DLD1 (cell line): Measurements from ENCODE around the gene SETX.
"Not testable (repeated sequence)": the region's sequence is repeated elsewhere in the genome, so short reads cannot be mapped to it uniquely, and the experiment has no call there.

ENCODE experiments used
- in situ Hi-C: cut with HindIII; loops from 2 replicates; pipeline ENCODE4 v1.10.0; 2017; ENCODE audit warnings: low sequenced_read_pairs

Gene SETX

GRCh38 chr9:132288966-132289365 lies 65.8 kb downstream of the SETX start:
- in situ Hi-C loops = no loop called here

DNA sequence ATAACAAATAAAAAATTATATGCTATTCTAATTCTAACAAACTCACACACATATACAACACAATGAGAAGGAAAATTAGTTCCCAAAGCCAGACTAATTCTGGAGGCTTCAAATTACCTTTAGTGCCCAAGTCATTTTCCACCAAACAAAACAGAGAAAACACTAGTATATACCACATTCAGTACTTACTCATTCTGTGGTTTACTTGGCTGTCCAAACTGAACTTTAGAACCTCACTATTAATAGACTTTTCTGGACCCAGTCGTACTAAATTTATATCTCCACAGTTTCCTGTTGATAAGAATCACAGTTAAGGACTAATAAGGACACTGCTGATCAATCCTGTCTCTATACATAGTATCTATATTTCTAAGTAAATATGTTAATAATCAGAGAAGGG lies 66.4 kb downstream of the SETX start:
- in situ Hi-C loops = no loop called here

- in situ Hi-C loops = no loop called here
These were observed 67.5 kb downstream of the SETX start for GRCh38 chr9:132287256-132287760.

DNA sequence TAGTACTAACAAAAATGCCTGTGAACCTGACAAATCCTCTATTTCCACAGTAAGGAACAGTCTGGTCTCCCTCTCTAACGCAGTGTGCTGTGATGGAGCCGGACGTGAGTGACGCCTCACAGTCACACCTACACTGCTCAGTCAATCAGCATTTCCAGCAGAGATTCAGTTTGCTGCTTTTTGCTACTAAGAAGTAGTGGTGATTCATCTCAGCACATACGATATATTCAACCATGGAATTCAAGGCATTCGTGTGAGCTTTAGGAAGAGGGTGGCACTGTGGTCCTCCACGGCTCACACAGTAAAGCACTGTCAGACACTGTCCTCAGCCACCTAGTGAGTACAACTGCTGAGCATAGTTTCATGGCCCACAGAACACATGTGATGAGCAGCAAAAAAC lies 70.9 kb downstream of the SETX start:
- in situ Hi-C loops = no loop called here

- in situ Hi-C loops = no loop called here
These were observed 71.6 kb downstream of the SETX start for GRCh38 chr9:132283165-132283564.

GRCh38 chr9:132274861-132275260 lies 79.9 kb downstream of the SETX start:
- in situ Hi-C loops = no loop called here

DNA sequence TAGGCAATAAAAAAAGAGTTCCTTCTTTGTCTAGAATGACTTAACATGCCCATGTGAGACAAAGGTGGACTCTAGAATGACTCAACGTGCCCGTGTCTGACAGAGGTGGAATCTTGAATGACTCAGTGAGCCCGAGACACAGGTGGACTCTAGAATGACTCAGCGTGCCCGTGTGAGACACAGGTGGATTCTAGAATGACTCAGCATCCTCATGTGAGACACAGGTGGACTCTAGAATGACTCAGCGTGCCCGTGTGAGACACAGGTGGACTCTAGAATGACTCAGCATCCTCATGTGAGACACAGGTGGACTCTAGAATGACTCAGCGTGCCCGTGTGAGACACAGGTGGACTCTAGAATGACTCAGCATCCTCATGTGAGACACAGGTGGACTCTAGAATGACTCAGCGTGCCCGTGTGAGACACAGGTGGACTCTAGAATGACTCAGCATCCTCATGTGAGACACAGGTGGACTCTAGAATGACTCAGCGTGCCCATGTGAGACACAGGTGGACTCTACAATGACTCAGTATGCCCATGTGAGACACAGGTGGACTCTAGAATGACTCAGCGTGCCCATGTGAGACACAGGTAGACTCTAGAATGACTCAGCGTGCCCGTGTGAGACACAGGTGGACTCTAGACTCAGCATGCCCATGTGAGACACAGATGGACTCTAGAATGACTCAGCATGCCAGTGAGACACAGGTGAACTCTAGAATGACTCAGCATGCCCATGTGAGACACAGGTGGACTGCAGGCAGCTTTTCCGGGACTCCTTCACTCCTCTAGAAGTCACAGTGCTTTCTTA lies 84.9 kb downstream of the SETX start:
- in situ Hi-C loops = not testable (repeated sequence)

GRCh38 chr9:132268725-132269352 lies 85.9 kb downstream of the SETX start:
- in situ Hi-C loops = no loop called here

GRCh38 chr9:132267660-132268059 lies 87.1 kb downstream of the SETX start:
- in situ Hi-C loops = no loop called here

DNA sequence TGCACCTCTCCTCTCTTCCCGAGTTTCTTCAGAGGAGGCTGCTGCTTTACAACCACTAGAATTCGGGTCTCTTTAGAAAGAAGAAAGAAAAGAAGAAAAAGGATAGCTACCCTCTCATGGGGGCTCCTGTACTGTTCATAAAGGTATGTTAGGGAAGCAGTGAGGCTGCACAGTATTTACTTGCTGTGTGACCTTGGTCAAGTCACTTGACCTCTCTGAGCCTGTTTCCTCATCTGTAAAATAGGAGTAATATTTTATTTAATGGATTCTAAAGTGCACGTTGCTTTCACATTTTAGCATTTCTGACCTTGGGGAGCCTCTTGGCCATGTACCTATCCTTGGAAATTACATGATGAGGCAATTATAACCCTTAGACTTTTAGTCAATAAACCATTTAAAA lies 88.8 kb downstream of the SETX start:
- in situ Hi-C loops = no loop called here

DNA sequence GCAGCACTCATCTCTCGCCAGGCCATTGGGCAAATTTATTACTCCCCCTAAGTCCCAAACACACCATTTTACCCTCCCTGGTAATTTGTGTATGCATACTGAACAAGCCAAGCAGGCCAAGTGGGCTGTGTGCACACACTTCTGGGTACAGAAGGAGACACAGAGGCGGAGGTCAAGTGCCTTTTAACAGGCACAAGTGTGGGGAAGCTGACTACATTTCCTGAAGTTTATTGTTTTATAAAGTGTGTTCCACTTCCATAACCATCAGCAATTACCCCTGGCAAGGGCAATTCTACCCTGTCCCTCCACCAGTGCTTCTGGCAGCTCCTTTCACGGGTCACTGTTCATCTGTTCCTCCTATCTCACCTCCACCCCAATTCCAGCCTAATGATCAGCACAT lies 93.9 kb downstream of the SETX start:
- in situ Hi-C loops = no loop called here

DNA sequence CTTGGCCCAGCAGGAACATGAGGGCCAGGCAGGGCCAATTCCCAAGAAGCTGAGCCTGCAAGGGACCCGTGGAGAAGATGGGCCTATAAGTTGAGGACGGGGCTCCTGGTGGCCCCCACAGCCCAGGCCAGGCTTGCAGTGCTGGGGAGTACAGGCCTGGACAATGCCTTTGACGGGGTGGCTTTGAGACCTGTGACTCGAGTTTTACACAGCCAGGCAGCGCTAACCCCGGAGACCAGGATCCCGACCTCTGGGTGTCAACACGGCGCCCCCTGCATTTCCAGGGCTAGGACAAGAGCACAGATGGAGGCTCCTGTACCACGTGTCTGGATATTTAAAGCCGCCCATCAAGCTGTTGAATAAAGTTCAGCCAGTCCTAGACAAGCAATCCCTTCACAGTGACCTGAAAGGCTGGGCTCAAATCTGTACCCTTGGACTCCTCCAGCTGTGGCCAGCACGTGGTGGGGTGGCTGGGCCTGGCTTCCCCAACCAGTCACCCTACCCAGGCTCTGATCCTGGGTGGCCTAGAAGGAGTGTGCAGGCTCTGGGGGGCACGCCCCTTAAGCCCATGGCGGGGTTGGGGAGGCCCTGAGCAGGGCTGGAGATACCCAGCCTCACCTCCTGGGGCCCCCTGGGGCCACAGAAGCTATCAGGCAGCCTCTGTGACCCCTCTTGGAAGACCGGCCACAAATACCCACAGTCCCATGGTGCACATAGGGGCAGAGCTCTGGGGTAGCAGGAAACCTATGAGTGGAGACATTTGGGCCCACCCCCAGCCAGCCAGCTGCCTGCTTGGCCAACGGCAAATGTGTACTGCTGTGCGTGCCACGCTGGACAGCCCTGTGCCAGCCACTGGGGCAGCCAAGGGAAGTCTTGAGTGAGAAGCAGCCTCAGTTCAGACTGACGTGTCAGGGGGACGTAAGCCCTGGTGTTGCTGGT lies 104.2 kb downstream of the SETX start:
- in situ Hi-C loops = no loop called here

DNA sequence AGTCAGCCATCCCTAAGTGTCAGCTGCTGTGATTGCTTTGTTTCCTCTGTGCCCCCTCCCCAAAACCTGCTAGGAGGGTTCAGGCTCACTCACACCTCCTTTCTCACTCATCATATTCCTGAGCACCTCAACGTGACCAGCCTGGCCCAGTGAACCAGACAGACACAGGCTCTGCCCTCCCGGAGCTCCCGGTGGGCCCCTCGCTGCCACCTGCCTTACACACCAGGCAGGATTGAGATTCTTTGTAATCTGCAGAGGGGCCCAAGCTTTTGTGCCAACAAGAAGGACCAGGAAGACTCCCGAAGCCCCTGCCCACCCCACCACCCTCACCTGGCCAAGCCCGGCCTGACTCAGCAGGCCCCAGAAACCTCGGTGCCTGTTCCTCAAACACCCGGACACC lies 105.1 kb downstream of the SETX start:
- in situ Hi-C loops = loop anchor here (25.0 kb wide), 1 partner anchor 437 kb away; no protein-coding TSS in a partner anchor

DNA sequence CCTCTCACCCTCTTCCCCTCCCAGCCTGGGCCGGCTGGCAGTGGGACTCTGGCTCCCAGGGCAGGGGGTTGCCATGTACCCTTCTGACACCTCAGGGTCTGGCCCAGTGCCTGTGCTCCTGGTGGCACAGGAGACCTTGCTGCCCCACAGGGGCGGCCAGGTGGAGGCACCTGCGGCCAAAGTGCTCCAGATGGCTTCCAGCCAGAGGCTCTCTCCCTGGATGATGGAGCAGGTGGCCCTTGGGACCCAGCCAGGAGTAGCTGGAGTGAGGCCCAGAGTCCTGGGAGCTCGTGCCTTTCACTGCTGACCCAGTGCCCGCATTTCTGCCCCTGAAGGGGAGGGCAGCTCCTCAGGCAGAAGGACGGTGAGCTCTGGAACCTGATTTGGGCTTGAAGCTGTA lies 105.7 kb downstream of the SETX start:
- in situ Hi-C loops = loop anchor here (25.0 kb wide), 1 partner anchor 437 kb away; no protein-coding TSS in a partner anchor

DNA sequence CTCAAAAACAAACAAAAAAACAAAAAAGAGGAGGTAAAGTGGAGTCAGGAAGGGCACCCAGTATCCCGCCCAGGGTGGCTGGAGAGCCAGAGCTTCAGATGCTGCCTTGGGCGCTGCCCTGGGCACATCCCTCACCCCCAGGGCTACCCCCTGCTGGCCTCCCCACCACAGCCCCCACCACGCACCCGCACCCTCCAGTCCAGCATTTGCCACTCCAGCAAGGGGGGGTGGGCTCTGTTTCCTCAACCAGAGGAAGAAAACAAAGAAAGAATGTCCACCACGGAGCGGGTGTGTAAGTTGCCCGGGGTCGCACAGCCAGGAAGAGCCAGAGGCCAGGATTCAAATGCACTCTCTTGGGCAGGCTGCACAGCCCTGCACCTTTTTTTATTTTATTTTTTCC lies 106.8 kb downstream of the SETX start:
- in situ Hi-C loops = loop anchor here (25.0 kb wide), 1 partner anchor 436 kb away; no protein-coding TSS in a partner anchor

GRCh38 chr9:132245465-132245864 lies 109.3 kb downstream of the SETX start:
- in situ Hi-C loops = loop anchor here (25.0 kb wide), 1 partner anchor 433 kb away; no protein-coding TSS in a partner anchor

DNA sequence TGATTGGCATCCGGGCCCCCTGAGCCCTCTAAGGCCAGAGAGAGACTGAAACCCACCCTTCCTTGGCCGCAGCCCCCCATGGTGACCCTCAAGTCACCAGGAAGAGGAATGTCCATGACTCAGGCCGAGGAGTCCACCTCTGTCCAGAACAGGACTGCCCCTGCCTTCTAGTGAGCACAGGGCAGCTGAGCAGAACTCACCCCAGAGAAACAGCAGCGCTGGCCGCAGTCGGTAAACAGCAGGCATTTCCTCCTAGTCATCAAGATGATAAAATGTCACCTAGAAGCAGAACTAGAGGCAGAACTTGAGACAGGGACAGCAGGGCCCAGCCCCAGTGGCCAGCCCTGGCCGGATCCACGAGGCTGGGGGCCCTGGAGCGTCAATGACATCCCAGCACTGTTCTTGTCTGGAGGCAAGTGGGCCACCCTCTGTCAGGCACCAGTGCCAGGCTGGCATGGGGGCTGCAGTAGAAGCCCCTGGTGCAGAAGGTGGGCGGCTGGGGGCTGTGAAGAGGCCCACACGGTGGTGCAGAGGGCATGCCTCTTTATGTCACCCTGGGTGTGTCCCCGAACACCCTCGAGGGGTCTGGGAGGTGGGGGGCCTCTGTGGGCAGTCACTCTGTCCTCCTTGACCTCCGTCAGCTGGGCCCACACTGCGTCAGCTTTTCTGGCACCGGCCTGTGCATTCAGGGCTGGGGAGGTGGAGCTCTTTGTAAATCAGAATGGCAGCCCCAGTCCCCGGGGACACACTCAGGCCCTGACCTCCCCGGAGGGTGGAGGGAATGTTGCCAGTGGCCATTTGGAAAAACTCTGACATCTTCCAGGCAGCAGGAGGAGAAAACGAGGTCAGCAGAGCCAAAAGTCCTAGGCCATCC lies 110.0 kb downstream of the SETX start:
- in situ Hi-C loops = loop anchor here (25.0 kb wide), 1 partner anchor 433 kb away; no protein-coding TSS in a partner anchor

DNA sequence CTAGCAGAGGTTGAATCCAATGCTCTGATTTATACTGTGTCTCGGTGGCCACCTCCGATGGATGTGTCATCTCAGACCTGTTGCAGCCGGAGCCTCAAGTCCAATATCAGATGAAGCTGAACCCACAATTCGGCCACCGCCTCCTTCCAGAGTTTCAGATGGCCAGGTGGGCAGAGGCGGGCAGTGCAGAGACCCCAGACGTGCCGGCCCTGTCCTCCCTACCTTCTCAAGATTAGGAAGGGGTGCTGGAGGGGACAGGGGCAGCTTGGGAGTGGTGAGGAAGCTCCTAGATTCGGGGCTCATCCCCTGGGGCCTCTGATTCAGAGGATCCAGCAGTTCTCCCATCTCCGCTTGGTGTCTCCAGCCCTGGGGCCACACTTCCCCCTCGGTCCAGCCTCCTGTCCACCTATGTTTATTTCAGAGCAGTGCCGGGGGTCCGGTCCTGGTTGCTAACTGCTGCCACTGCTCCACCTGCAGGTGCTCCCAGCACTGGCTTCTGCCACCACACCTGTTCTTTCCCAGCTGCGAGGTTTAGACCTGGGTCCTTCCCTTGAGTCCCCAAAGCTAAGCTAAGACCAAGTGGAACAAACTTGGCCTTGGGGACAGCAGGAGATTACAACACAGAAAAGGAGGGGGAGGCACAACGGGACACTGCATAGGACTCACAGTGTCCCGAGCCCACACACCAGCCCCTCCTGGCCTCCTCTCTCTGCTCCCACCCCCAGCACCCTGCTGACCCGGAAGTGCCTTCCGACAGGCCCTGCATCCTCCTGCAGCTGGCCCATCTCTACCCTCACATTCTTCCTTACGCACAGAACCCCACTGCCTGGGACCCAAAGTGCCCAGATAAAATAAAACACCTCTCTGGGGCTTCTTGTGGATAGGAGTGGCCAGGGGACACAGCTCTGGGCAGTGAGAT lies 111.4 kb downstream of the SETX start:
- in situ Hi-C loops = loop anchor here (25.0 kb wide), 1 partner anchor 431 kb away; no protein-coding TSS in a partner anchor
